HG02973 (cell line): Measurements from ENCODE around the gene LRCH1.

ENCODE experiments used
- ATAC-seq: cut with Tn5 transposase; IDR thresholded peaks from one replicate; pipeline ENCODE4 v1.9.1; 2021; ENCODE audit warnings: moderate library complexity; ENCODE audit not compliant: unreplicated experiment

Gene LRCH1

DNA sequence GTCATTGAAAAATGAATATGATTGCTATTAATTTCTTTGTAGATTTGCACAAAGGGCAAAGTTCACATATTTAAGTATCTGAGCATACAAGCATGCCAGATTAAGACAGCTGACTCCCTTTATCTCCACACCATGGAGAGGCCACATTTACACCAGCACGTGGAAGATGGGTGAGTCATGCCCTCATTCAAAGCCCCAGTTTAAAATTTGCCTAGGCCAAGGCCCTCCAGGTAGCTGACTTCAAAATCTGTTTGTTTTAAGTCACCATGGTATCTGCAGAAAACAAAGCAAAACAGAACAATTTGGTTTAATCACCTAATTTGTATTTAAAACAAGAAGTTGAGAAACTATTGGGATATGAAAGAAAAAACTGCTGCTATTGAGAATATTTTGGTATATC lies 134.8 kb downstream of the LRCH1 start:
- no peak for ATAC-seq

DNA sequence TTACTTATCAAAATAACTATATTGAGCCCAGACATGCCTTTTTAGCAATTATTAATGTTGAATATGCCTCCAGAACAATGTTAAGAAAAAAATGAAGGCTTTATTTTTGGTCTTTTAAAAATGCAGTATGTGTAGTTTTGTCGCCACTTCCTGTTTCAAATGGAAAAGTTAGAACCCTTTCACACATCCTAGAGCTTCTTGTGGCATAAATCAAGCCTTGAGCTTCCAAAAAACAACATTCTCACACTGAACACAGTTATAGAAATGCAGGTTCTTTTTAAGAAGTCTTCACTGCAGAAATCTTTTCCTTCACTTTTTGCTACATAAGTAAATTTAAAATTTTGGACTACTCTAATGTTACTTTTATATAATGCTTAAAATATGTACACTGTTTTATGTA lies 135.3 kb downstream of the LRCH1 start:
- no peak for ATAC-seq

DNA sequence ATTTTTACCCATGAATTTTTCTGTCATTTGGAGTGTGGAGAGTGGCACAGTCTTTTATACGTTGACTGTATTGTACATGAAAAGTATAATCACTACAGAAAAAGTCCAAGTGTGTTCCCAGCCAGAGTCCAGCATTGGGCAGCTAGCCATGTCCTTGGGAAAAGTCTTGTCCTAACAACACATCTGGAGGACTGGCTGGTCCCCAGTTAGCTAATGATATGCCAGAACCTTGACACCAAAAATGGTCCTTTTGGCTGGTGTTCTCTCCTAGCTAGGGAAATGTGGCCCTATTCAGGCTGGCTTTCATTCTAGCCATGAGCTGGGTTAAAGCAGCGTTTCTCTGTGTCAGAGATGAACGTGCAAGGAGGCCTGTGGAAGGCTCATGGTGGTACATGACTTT lies 145.0 kb downstream of the LRCH1 start:
- ATAC-seq, result no peak

DNA sequence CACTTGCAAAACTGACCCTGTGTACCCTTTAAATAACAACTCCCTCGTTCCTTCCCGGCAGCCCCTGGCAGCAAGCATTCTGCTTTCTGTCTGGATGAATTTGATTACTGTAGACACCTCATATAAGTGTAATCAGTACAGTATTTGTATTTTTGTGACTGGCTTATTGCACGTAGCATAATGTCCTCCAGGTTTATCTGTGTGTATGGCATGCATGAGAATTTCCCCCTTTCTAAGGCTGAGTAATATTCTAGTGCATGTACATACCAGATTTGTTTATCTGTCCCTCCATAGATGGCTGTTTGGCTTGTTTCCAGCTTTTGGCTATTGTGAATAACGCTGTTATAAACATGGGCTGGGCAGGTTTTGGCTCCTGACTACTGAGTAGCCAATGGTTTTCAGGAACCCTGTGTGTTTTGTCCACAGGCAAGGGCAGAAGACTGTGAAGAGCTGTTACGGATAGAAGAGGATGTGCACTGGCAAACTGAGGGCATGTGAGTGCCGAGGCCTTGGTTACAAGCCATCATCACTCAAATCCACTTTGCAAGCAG lies 146.0 kb downstream of the LRCH1 start:
- ATAC-seq, result no peak

DNA sequence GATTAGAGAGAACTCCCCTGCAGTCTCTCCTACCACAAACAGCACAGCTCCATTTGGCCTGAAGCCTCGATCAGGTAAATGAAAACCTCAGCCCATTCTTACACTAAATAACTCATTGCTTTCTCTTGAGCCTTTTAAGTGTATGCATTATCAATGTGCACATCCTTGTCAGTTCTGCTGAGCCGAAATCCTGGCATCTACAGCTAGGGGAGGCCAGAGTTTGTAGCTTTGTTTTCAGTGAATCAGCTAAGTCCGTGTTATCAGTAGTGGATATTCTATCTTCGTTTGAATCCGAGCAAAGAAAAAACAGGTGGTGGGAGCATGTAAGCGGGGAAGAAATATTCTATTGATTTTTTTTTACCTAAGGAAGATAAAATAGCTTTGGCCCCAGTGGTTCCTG lies 159.6 kb downstream of the LRCH1 start:
- ATAC-seq, result no peak

DNA sequence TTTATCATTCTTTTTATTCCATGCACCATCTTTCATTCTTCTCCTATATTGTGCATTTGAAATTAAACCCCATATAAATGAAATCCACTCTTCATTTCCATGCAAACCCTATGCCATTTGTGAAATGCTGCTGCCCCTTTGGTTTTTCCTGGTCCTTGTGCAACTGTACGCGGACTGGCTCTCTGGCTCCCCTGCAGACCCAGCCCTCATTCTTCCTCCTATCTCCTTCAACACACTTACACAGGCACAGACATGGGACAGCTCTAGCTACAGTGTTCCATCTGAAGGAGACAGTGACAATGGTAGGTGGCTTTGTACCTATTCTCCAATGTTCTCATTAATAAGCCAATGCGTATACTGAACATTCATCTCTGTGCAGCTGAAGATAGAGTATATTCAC lies 162.4 kb downstream of the LRCH1 start:
- ATAC-seq, result no peak

DNA sequence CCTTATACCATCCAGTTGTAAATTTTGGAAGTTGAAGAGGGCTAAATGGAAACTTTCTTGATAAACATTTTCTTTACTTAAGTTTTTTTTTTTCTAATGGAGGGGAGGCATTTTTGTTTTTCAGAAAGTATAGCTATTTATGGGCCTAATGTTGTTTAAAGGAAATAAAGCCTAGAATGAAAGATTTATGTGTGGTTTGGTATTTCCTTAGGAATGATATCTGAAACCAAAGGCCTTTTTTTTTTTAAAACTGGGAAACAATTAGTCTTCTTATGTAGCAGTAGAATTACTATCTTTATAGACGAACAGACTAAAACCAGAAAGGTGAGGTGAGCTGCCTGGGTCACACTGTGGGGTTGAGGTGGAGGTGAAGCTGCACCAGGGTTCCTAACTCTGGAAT lies 163.9 kb downstream of the LRCH1 start:
- ATAC-seq, result no peak

DNA sequence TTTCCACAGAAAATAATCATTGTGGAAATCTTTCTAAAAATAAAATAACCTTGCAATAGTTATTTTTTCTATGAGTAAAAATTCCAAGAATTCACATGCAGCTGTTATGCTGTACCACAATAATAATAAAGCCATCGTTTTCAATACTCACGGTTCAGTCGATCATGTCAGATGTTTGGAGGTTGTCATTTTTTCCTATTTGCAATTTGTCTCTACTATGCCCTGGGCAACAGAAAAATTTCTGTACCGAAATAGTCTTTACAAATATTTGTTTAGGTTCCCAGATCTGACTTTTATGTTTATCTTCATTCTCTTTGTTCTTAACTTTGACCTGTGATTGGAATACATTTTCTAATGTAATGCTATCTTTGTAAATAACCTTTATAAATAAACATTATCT lies 164.3 kb downstream of the LRCH1 start:
- no peak for ATAC-seq

DNA sequence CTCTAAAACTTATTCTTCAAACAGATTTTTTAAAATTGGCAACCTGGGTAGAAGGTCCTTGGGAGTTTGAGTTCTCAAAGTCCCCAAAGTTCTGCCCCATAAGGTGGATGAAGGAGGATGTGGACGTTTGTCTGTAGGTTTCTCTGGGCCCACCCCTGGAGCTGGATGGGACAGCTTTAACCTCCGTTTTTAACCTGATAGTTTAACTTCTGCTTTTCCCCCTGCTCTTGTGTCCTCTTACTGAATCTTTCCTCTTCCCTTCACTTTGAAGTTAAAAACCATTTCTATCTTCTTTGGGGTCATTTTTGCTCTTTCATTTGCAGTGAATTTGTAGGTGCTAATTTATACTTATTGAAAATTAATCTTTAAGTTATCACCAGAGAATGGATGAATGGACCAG lies 164.9 kb downstream of the LRCH1 start:
- ATAC-seq, result no peak

DNA sequence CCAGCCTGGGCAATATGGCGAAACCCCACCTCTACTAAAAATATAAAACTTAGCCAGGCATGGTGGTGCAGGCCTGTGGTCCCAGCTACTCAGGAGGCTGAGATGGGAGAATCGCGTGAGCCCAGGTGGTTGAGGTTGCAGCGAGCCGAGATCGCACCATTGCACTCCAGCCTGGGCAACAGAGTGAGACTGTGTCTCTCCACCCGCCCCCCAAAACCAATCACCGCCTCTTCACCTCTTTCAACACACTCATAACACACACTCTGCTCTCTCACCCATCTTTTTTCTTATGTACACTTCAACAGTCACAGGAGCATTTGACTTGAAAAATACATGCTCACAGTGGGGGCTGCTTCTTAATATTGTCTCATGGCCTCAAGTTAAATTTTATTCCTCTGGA lies 167.2 kb downstream of the LRCH1 start:
- no peak for ATAC-seq

DNA sequence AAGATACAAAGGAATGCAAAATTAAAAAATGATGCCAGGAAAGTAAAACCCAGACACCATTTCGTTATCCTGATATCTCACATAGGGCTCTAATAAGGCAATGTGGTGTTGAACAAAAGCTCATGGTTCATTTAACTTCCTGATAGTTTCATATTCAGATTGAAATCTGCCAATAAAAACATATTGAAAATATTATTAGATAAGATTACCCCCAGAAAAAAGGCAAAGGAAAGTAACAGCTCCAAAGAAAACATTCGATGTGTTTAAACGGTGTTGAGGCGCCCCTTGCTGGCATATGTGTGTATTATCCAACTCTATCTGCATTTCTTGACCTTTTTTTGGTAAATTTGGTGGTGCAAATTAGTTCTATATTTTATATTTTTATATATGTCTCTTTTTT lies 168.1 kb downstream of the LRCH1 start:
- ATAC-seq, result no peak

DNA sequence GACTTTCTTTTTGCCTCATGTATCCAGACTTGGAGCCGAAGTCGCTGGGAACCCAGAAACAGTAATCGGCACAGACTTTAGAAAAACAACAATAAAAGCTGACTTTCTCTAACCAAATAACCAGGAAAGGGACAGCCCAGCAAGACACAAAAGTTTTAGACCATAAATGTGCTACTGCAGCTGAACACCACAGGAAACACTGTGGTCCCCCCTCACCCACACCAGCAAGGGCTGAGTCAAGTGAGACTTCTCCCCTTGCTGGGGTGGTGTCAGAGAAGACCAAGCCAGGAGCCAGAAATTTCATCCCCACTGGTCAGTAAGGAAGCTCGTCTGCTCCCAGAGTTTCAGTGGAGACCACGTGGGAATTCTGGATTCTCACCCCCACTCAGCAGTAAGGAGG lies 173.4 kb downstream of the LRCH1 start:
- no peak for ATAC-seq

DNA sequence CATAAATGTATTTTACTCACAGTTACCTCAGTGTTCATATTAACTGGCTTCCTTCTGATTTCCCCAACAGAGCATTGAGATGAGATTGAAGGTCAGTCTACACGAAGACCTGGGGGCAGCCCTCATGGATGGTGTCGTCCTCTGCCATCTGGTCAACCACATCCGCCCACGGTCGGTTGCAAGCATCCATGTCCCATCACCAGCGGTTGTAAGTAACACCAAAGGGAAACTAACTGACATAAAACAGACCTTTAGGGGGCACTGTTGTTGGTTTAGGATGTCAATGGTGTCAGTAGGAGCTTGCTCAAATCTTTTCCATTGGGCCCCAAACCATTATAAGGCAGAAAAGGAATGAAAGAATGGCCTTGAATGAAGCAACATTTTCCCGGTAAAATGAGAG lies 175.8 kb downstream of the LRCH1 start:
- no peak for ATAC-seq

DNA sequence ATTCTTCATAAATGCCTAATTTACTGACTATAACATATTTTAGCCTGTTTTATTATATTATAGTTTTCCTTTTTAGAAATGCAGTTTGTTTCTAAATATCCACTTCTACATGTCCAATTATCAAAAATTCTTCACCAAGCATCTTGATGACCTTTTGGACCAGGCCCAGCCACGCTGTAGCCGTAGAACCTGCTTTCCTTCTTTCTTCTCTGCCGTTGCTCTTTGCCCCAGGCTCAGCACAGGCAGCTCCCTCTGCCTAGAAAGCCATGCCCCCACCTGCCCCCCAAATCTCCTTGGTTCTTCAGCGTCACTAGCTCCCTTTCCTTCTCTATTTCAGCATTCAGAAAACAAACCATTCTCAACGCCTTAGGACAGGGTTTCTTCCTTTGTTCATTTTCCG lies 178.6 kb downstream of the LRCH1 start:
- ATAC-seq, result no peak

DNA sequence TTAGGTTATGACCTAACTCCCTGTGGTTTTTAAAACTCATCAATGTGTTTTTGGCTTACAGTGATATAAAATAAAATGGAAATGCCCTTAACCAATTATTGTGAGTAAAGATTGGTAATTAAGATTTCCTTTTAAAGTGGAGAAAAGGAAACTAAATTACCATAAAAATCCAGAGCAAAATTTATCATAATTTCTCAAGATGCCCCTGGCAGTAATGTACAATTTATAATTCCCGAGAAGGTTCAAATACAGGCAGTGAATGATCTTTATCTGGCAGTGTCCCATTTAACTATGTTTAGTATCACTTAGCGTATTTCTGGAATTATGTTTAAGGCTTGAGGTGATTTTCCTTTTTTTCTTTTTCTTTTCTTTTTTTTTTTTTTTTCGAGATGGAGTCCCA lies 182.5 kb downstream of the LRCH1 start:
- no peak for ATAC-seq

DNA sequence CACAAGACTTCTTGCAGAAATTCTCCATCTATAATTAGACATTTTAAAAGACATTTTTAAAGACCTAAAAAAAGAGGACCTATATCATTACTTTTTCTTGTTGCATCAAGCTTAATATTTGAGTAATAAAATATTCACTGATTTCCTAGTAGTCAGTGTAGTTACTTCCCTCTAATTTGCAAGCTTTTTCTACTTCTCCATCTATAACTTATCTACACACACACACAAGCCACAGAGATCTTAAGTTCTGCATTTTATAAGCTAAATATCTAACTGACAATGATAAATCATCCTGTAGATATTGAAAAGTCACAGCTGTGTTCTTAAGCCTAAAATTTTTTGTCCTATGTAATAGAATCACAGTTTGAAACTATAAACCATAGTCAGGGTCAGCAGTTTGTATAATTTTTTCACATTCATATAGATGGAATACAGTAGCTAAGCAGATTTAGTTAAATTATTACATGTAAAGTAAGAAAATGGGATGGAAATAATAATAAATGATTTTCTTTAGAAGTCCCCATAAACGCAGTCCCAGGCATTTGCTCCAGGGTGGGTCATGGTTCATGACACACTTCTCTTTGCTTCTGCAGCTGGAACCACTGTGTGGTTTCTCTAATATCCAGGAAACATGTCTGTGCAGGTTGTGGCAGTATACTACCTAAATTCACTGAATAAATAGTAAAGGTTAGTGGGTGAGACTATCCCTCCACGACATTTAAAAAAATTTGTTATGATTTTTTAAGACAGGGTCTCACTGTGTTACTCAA lies 183.8 kb downstream of the LRCH1 start:
- no peak for ATAC-seq

DNA sequence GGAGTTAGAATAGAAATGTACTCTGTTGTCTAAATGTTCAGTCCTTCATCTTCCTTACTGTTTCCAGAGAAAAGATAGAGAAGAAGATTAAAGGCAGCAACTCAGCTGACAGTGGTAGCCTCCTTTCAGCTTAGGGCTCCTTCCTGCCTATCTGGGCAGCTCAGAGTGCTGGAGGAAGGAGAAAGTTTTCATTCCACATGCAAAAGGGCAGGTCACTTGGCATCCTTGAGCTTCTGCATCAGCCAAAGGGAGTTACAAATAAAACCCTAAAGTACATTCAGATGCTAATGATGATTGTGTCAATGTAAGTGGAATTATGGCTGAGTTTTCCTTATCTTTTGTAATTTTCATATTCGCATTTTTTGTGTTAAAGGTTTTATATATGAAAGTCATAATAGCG lies 185.1 kb downstream of the LRCH1 start:
- ATAC-seq, result no peak

DNA sequence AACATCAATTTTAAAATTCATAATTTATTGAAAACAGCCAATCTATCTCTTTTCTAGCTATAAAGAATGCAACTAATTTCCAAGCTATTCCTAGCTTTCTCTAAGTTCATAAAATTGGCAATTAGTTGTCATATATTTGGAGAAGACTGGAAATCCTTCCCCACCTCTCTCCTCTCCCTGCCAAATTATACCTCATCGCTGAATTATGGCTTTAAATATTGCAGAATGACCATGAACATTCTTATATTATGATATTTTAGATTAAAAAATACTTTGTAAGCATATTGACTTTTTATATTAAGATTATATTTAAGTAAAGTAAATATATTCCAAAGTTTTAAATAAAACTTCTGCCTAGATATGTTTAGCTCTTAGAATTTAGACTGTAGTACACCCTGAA lies 185.8 kb downstream of the LRCH1 start:
- no peak for ATAC-seq

DNA sequence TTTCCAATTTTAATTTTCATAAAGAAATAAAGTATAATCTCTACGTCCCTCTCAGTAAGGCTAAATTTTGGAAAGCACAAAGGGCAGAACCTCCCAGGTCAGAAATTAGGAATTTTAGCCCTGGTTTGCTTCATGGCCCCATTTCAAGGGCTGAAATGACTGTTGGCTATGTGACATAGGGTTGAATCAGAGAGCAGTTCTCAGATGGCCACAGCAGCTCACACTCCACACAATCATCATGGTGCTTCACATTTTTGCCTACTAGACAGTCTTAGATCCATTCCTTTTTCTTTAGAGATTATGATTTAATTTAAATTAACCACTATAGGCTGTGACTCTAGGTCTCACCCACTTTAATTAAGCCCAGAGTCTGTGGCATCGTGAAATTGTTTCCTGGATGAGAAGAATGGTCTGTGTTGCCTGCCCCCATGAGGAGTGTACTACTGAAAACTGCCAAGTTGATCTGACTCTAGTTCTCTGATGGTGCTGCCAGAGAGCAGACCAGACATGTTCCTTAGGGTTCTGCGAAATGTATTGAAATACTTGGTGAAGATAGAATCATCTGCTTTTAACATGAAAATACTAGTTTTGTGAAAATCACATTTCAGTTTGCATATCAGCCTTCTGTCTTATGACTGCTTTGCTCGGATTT lies 186.6 kb downstream of the LRCH1 start:
- no peak for ATAC-seq

DNA sequence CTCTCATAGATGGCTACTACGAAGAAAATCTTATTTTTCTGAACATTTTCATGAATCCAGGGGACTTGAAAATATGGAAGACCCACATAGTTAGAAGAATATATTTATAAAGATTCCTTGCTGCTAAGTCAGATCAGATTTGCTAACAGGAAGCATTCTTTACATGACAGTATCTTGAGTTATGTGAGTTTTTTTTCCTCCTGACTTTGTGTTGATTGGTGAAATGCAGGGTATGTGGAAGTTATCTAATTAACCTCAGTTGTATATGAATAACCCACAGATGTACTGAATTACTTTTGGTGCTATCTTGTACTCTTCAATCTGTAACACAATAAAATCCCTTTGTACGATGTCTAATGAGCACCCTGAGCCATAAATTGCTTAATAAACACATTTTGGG lies 190.2 kb downstream of the LRCH1 start:
- no peak for ATAC-seq

DNA sequence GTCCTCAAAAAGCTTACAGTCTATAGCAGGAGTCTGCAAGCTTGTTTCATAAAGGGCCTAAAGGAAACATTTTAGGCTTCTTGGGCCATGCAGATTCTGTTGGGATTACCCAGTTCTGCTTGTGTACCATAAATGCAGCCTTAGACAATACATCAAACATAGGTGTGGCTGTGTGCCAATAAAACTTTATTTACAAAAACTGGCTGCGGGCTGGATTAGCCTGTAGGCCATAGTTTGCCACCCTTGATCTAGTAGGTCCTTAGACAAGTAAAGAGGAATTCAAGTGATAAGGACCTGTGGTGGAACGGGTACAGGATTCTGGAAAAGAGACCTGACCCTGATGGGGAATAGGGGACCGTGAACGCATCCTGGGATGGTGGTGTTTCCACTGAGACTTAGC lies 192.1 kb downstream of the LRCH1 start:
- no peak for ATAC-seq

DNA sequence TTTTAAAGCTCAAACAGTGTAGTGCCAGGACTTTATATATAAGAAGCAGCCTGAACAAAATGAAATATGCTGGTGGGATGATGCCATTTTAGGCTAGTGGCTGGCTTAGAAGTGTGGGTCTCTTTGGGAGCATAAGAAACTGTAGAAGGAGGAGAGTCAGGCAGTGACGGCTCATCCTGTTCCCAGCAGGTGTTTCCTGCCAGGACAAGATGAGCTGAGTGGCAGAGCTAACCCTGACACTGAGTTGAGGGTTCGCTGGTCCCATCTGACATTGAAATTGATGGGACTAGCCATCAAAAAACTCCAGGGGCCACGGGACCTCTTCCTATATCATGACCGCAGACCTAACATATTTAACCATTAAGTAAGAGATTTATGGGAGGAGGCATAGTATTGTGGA lies 192.7 kb downstream of the LRCH1 start:
- ATAC-seq, result no peak
